Neural cell (in vitro differentiated cells): ENCODE data around the gene GABRD. TPM values are rescaled to one million over a fixed set of nuclear protein-coding genes. Genes with fewer than 3 reads are reported as not detected.

ENCODE experiments used
- H2AFZ ChIP-seq: fragments of 200-600, 300-800 bp; sonication (generic), shearing (Covaris generic); 2 replicates; pipeline ENCODE4 v1.6.0; 2014; ENCODE audit warnings: low read depth, mild to moderate bottlenecking, antibody characterized with exemption, low read length, moderate library complexity
- H3F3A ChIP-seq: fragments of 200-600 bp; shearing (Covaris generic); 2 replicates; pipeline ENCODE4 v1.6.1; 2016; ENCODE audit warnings: mild to moderate bottlenecking, moderate library complexity, mixed read lengths, antibody characterized with exemption, low read length; ENCODE audit not compliant: insufficient read depth, poor library complexity, severe bottlenecking
- H3K27ac ChIP-seq: fragments of 200-600, 300-800 bp; sonication (generic), shearing (Covaris generic); 2 replicates; pipeline ENCODE4 v1.5.1; 2014; ENCODE audit warnings: mild to moderate bottlenecking, low read length, moderate library complexity
- H3K27me3 ChIP-seq: fragments of 300-800, 200-600 bp; sonication (generic), shearing (Covaris generic); 2 replicates; pipeline ENCODE4 v1.6.0; 2014; ENCODE audit warnings: mild to moderate bottlenecking, low read depth, low read length, moderate library complexity; ENCODE audit not compliant: insufficient read depth
- H3K36me3 ChIP-seq: fragments of 300-800, 200-600 bp; sonication (generic), shearing (Covaris generic); 2 replicates; pipeline ENCODE4 v1.5.1; 2014; ENCODE audit warnings: mild to moderate bottlenecking, antibody characterized with exemption, low read length, moderate library complexity; ENCODE audit not compliant: insufficient read depth
- H3K4me2 ChIP-seq: fragments of 300-800, 200-600 bp; sonication (generic), shearing (Covaris generic); 2 replicates; pipeline ENCODE4 v1.6.0; 2014; ENCODE audit warnings: mild to moderate bottlenecking, low read length
- H3K4me3 ChIP-seq: fragments of 300-800, 200-600 bp; sonication (generic), shearing (Covaris generic); 2 replicates; pipeline ENCODE4 v1.5.1; 2014; ENCODE audit warnings: mild to moderate bottlenecking, low read length, moderate library complexity
- H3K79me2 ChIP-seq: fragments of 200-600 bp; shearing (Covaris generic); replicated peaks from 2 replicates; pipeline ENCODE4 v1.6.0; 2014; ENCODE audit warnings: mild to moderate bottlenecking, low read length, moderate library complexity; ENCODE audit not compliant: insufficient read depth
- H3K9ac ChIP-seq: fragments of 300-800, 200-600 bp; sonication (generic), shearing (Covaris generic); 2 replicates; pipeline ENCODE4 v1.6.1; 2016; ENCODE audit warnings: mild to moderate bottlenecking, low read length, mixed read lengths
- H3K9me2 ChIP-seq: fragments of 200-600 bp; shearing (Covaris generic); 2 replicates; pipeline ENCODE4 v1.6.1; 2016; ENCODE audit warnings: mild to moderate bottlenecking, low read length, mixed read lengths; ENCODE audit not compliant: insufficient read depth
- H3K9me3 ChIP-seq: fragments of 200-600, 300-800 bp; sonication (generic), shearing (Covaris generic); 2 replicates; pipeline ENCODE4 v1.6.1; 2016; ENCODE audit warnings: mild to moderate bottlenecking, mixed run types, low read length, moderate library complexity, mixed read lengths
- H4K20me1 ChIP-seq: fragments of 200-600 bp; shearing (Covaris generic); 2 replicates; pipeline ENCODE4 v1.6.1; 2016; ENCODE audit warnings: mild to moderate bottlenecking, mixed run types; ENCODE audit not compliant: insufficient read depth
- EP300 ChIP-seq: fragments of 450-650 bp; conservative IDR thresholded peaks from 2 replicates; pipeline ENCODE4 v1.6.1; 2014; ENCODE audit warnings: antibody characterized with exemption, mild to moderate bottlenecking, moderate library complexity; ENCODE audit not compliant: poor library complexity, severe bottlenecking
- MXI1 ChIP-seq: fragments of 450-650 bp; conservative IDR thresholded peaks from 2 replicates; pipeline ENCODE4 v1.6.1; 2014; ENCODE audit warnings: antibody characterized with exemption, mild to moderate bottlenecking; ENCODE audit not compliant: poor library complexity, severe bottlenecking
- POLR2AphosphoS5 ChIP-seq: IDR thresholded peaks from 2 replicates; pipeline ENCODE4 v1.6.1; 2012
- RAD21 ChIP-seq: fragments of 450-650 bp; conservative IDR thresholded peaks from 2 replicates; pipeline ENCODE4 v1.6.1; 2014; ENCODE audit warnings: antibody characterized with exemption, mild to moderate bottlenecking, moderate library complexity
- SMC3 ChIP-seq: fragments of 450-650 bp; conservative IDR thresholded peaks from 2 replicates; pipeline ENCODE4 v1.6.1; 2014; ENCODE audit warnings: antibody characterized with exemption, mild to moderate bottlenecking, moderate library complexity; ENCODE audit not compliant: poor library complexity
- TAF1 ChIP-seq: IDR thresholded peaks from 2 replicates; pipeline ENCODE4 v1.6.1; 2012; ENCODE audit warnings: low read depth
- polyA plus RNA-seq: library from polyadenylated mRNA; depleted of rRNA; stranded (reverse); fragments of >200 nt; gene quantifications from 2 replicates; pipeline ENCODE4 v1.2.3, GENCODE V29; 2014
- TF ChIP-seq, protein P1 (sequence below): fragments of 450-650 bp; IDR thresholded peaks from 2 replicates; pipeline ENCODE4 v1.5.1; 2014; ENCODE audit warnings: antibody characterized with exemption, mild to moderate bottlenecking, moderate library complexity; ENCODE audit not compliant: poor library complexity, severe bottlenecking

GABRD gene
- polyA plus RNA-seq, 1 donor from 2014 or later, result 0.85 TPM

DNA sequence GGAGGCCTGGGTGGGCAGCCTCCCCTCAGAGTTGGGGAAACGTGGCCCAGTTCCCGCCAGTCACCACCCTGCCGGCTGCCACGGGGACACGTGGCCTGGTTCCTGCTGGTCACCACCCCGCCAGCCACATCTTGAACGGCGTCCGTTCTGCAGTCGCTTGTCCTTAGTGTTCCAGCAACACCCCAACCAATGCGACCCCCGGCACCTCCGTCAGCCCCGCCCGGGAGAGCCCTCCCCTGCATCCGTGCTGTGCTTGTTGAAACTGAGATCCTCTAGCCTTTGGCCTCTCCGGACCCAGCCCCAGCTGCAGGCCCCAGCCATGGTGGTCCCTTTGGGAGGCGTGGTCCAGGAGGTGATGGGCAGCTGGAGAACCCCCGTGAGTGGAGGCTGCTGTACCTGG lies 49.8 kb downstream of the GABRD start:
- H3K79me2 ChIP-seq, result peaks cover 3% of the 10 kb centered on the region
- no peak overlapping the region for H3K4me2 ChIP-seq
- H3K9me2 ChIP-seq, result no peaks in the 10 kb centered on the region
- H3K36me3 ChIP-seq, result peaks cover 3% of the 10 kb centered on the region
- no peaks in the 10 kb centered on the region for H3K9me3 ChIP-seq
- H3F3A ChIP-seq, result no peaks in the 10 kb centered on the region
- no peak overlapping the region for H2AFZ ChIP-seq
- H3K4me3 ChIP-seq, result no peak overlapping the region
- no peak overlapping the region for H3K27ac ChIP-seq
- no peak overlapping the region for H3K9ac ChIP-seq
- TF ChIP-seq TAF1 (no peak), MXI1 (no peak)
- no peaks in the 10 kb centered on the region for H4K20me1 ChIP-seq
- H3K27me3 ChIP-seq, result no peaks in the 10 kb centered on the region

GRCh38 chr1:2070016-2070415 lies 50.9 kb downstream of the GABRD start:
- Histone ChIP-seq H3K36me3 (no peaks in the 10 kb centered on the region), H3K79me2 (peaks cover 13% of the 10 kb centered on the region), H3K9me2 (no peaks in the 10 kb centered on the region), H3K9ac (no peak overlapping the region), H3K9me3 (no peaks in the 10 kb centered on the region), H3F3A (no peaks in the 10 kb centered on the region), H3K27me3 (no peaks in the 10 kb centered on the region), H2AFZ (no peak overlapping the region), H3K4me3 (no peak overlapping the region), H4K20me1 (no peaks in the 10 kb centered on the region), H3K27ac (no peak overlapping the region), H3K4me2 (no peak overlapping the region)
- no peak for TF ChIP-seq POLR2AphosphoS5
- TF ChIP-seq SMC3, result no peak

DNA sequence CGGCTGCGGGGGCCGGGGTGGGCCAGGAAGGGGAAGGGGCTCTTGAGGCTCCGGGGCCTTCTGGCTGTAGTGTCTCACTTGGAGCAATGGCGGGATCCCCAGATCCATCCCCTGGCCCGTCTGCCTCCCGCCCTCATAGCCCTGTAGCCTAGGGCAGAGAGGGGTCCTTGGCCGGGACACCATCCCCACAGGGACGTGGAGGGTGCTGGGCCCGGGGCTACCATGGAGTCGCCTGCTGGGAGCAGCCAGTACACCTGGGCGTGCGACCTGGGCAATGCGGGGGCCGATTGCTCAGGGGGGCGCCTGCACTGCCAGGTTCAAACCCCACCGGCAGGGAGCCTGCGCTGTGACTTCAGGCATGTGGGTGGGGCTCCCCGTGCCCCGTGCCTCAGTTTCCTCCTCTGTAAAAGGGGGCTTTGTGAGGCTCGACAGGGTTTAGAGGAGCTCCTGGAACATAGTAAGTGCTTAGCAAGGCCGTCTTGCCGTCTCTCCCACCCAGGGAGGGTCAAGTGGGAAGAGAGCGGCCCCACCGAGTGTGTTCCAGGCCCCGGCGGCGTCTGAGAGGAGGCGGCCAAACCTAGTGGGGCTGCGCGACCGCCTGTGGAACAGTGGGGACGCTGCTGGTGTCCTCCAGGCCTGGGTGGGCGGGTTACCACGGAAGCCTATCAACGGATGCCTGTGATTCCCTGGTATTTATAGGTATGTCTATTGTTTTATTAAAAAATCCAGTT lies 51.8 kb downstream of the GABRD start:
- H2AFZ ChIP-seq, result no peak overlapping the region
- no peaks in the 10 kb centered on the region for H3K9me2 ChIP-seq
- no peaks in the 10 kb centered on the region for H4K20me1 ChIP-seq
- TF ChIP-seq, protein P1, sequence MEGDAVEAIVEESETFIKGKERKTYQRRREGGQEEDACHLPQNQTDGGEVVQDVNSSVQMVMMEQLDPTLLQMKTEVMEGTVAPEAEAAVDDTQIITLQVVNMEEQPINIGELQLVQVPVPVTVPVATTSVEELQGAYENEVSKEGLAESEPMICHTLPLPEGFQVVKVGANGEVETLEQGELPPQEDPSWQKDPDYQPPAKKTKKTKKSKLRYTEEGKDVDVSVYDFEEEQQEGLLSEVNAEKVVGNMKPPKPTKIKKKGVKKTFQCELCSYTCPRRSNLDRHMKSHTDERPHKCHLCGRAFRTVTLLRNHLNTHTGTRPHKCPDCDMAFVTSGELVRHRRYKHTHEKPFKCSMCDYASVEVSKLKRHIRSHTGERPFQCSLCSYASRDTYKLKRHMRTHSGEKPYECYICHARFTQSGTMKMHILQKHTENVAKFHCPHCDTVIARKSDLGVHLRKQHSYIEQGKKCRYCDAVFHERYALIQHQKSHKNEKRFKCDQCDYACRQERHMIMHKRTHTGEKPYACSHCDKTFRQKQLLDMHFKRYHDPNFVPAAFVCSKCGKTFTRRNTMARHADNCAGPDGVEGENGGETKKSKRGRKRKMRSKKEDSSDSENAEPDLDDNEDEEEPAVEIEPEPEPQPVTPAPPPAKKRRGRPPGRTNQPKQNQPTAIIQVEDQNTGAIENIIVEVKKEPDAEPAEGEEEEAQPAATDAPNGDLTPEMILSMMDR, result no peak
- no peak overlapping the region for H3K4me3 ChIP-seq
- no peak overlapping the region for H3K4me2 ChIP-seq
- peaks cover 22% of the 10 kb centered on the region for H3K79me2 ChIP-seq
- no peaks in the 10 kb centered on the region for H3F3A ChIP-seq
- H3K9ac ChIP-seq, result no peak overlapping the region
- H3K27me3 ChIP-seq, result no peaks in the 10 kb centered on the region
- no peak overlapping the region for H3K27ac ChIP-seq
- H3K36me3 ChIP-seq, result no peaks in the 10 kb centered on the region
- H3K9me3 ChIP-seq, result no peaks in the 10 kb centered on the region

GRCh38 chr1:2072109-2072806 lies 53.1 kb downstream of the GABRD start:
- TF ChIP-seq EP300 (no peak), TAF1 (no peak), RAD21 (no peak)
- Histone ChIP-seq H3K36me3 (no peaks in the 10 kb centered on the region), H3K27me3 (no peaks in the 10 kb centered on the region), H3K9ac (no peak overlapping the region), H3K4me2 (no peak overlapping the region), H3K27ac (no peak overlapping the region), H4K20me1 (no peaks in the 10 kb centered on the region), H3K4me3 (no peak overlapping the region), H2AFZ (no peak overlapping the region), H3K9me3 (no peaks in the 10 kb centered on the region), H3K79me2 (peaks cover 29% of the 10 kb centered on the region), H3F3A (no peaks in the 10 kb centered on the region), H3K9me2 (no peaks in the 10 kb centered on the region)
